H1 (cell line): ENCODE measurements around the gene ECSIT.
"Not testable (repeated sequence)": the region's sequence is repeated elsewhere in the genome, so short reads cannot be mapped to it uniquely, and the experiment has no call there.

Experiments used
- ATF2 ChIP-seq: IDR thresholded peaks from 2 replicates; pipeline ENCODE4 v1.6.1; 2012; ENCODE audit warnings: low read length, inconsistent platforms
- CTCF ChIP-seq, 3 experiments: IDR thresholded peaks; 1 replicate in 2 of 3; 2 replicates in 1 of 3; pipeline versions ENCODE4 v1.5.1 to v1.6.1; 2011; ENCODE audit warnings: low read length in 3 of 3, mild to moderate bottlenecking in 3 of 3, inconsistent platforms in 2 of 3, low read depth in 1 of 3, moderate library complexity in 1 of 3; ENCODE audit not compliant: insufficient read depth in 1 of 3; ENCODE audit errors: control extremely low read depth in 1 of 3
- EP300 ChIP-seq, 2 experiments: IDR thresholded peaks; 1 replicate in 1 of 2; 2 replicates in 1 of 2; pipeline ENCODE4 v1.6.1; 2011 to 2012; ENCODE audit warnings: low read depth in 2 of 2, low read length in 2 of 2, mild to moderate bottlenecking in 2 of 2, borderline replicate concordance in 1 of 2, inconsistent platforms in 1 of 2, moderate library complexity in 1 of 2
- EZH2 ChIP-seq: fragments of 200-600 bp; sonication (generic); IDR thresholded peaks from 2 replicates; pipeline ENCODE4 v1.7.1; 2012; ENCODE audit warnings: low read depth, mild to moderate bottlenecking, moderate library complexity, low read length, inconsistent platforms; ENCODE audit not compliant: severe bottlenecking
- JUND ChIP-seq: IDR thresholded peaks from 2 replicates; pipeline ENCODE4 v1.6.1; 2011; ENCODE audit warnings: mild to moderate bottlenecking, improper control_type of control experiment, low read length
- POLR2A ChIP-seq, 2 experiments: IDR thresholded peaks; 1 replicate in 1 of 2; 2 replicates in 1 of 2; pipeline ENCODE4 v1.6.1; 2011; ENCODE audit warnings: low read depth in 2 of 2, low read length in 2 of 2, mild to moderate bottlenecking in 2 of 2; ENCODE audit errors: control extremely low read depth in 1 of 2
- POLR2AphosphoS5 ChIP-seq: IDR thresholded peaks from 2 replicates; pipeline ENCODE4 v1.6.1; 2011; ENCODE audit warnings: low read depth, low read length
- SIN3A ChIP-seq, 2 experiments: IDR thresholded peaks in 1 of 2; conservative IDR thresholded peaks in 1 of 2; 2 replicates each; pipeline ENCODE4 v1.6.1; 2011 to 2012; ENCODE audit warnings: low read length in 2 of 2, improper control_type of control experiment in 1 of 2, low read depth in 1 of 2, mild to moderate bottlenecking in 1 of 2
- TBP ChIP-seq: IDR thresholded peaks from 2 replicates; pipeline ENCODE4 v1.6.1; 2011; ENCODE audit warnings: low read depth, low read length, improper control_type of control experiment
- USF2 ChIP-seq: IDR thresholded peaks from 2 replicates; pipeline ENCODE4 v1.6.1; 2011; ENCODE audit warnings: low read length, improper control_type of control experiment

GRCh38 chr19:11565649-11565980 lies 36.7 kb upstream of the ECSIT start:
- not testable (repeated sequence) for TF ChIP-seq EZH2; CTCF (IDR thresholded peaks at IDR 0.05; ENCODE audit: control extremely low read depth in 1 of 3, insufficient read depth in 1 of 3, low read depth in 1 of 3, low read length in 3 of 3); ATF2; POLR2A (IDR thresholded peaks at IDR 0.05; ENCODE audit: control extremely low read depth in 1 of 2, low read depth in 2 of 2, low read length in 2 of 2); JUND; POLR2AphosphoS5; EP300 (IDR thresholded peaks at IDR 0.05; ENCODE audit: borderline replicate concordance in 1 of 2, low read depth in 2 of 2, low read length in 2 of 2); SIN3A (conservative IDR thresholded peaks at IDR 0.05 in 1 of 2, IDR thresholded peaks at IDR 0.05 in 1 of 2; ENCODE audit: low read depth in 1 of 2, low read length in 2 of 2); TBP; USF2
